Measurements from ENCODE around the gene UNC80.

The UNC80 gene

DNA sequence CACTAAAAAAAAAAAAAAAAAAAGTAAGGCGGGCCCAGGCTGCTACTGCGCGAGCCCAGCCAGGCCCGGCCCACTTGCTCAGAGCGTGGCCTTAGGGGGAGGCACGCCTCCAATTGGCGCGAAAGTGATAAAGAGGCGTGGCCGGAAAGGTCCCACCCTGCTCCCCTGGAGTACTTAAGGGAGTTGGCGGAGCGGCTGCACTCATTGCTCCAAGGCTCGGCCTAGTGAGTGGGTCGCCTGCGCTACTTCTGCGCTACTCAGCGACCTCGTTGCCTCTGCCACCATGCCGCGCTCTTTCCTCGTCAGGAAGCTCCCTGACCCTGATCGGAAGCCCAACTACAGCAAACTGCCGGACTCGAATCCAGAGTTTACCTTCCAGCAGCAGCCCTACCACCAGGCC, 36.9 kb downstream of the UNC80 start:
- H3K27ac ChIP-seq (ENCODE audit: low read length): no peak overlapping the region
- H3K9me3 ChIP-seq (ENCODE audit: control insufficient read depth in 1 of 2, low read length in 2 of 2): peaks cover 0 to 2% of the 10 kb centered on the region in 2 donors

DNA sequence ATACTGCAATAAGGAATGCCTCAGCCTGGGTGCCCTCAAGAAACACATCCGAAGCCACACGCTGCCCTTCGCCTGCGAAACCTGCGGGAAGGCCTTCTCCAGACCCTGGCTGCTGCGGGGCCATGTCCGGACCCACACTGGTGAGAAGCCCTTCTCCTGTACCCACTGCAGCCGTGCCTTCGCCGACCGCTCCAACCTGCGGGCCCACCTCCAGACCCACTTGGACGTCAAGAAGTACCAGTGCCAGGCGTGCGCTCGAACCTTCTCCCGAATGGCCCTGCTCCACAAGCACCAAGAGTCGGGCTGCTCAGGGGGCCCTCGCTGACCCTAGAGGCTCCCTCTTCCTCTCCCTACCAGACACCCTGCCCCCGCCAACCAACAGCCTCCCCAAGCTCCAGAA, 37.6 kb downstream of the UNC80 start:
- peaks cover 0 to 2% of the 10 kb centered on the region in 2 donors for H3K9me3 ChIP-seq (ENCODE audit: control insufficient read depth in 1 of 2, low read length in 2 of 2)
- no peak overlapping the region for H3K27ac ChIP-seq (ENCODE audit: low read length)
- H3K4me3 ChIP-seq (ENCODE audit: low read depth in 1 of 2, low read length in 2 of 2): no peak overlapping the region

More for the DNA sequence above, 36.9 kb downstream of the UNC80 start:
- Histone ChIP-seq H3K4me3 (ENCODE audit: low read depth in 1 of 2, low read length in 2 of 2) (no peak overlapping the region), H3K27me3 (ENCODE audit: low read depth, low read length) (no peaks in the 10 kb centered on the region), H3K4me1 (ENCODE audit: control insufficient read depth in 1 of 2, insufficient read depth in 2 of 2, low read length in 2 of 2) (no peaks in the 10 kb centered on the region), H3K36me3 (ENCODE audit: control insufficient read depth in 1 of 2, insufficient read depth in 2 of 2, low read length in 2 of 2) (no peaks in the 10 kb centered on the region)

DNA sequence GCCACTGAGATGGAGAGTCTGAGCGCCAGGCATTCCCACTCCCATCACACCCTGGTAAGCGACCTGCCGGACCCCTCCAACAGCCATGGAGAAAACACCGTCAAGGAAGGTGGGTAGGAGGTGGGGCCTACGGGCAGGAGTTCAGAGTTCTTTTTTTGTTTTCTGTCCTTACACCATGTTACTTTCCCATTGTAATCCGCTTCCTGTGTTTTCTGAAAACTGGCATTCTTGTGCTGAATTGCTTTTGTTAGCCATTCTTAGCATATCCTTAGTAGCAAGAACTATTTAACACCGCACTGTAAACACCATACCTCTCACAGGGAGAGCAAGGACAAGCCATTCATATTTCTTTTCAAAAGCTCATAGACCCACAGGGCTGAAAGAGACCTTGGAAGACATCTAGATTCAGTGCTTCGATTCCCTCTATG, 46.2 kb downstream of the UNC80 start:
- H3K27me3 ChIP-seq (ENCODE audit: low read depth, low read length): no peaks in the 10 kb centered on the region
- no peaks in the 10 kb centered on the region for H3K36me3 ChIP-seq (ENCODE audit: control insufficient read depth in 1 of 2, insufficient read depth in 2 of 2, low read length in 2 of 2)
- H3K4me1 ChIP-seq (ENCODE audit: control insufficient read depth in 1 of 2, insufficient read depth in 2 of 2, low read length in 2 of 2): no peaks in the 10 kb centered on the region
- H3K9me3 ChIP-seq (ENCODE audit: control insufficient read depth in 1 of 2, low read length in 2 of 2): no peaks in the 10 kb centered on the region
- no peak overlapping the region for H3K27ac ChIP-seq (ENCODE audit: low read length)
- H3K4me3 ChIP-seq (ENCODE audit: low read depth in 1 of 2, low read length in 2 of 2): no peak overlapping the region

More for the DNA sequence above, 37.6 kb downstream of the UNC80 start:
- Histone ChIP-seq H3K27me3 (ENCODE audit: low read depth, low read length) (no peaks in the 10 kb centered on the region), H3K36me3 (ENCODE audit: control insufficient read depth in 1 of 2, insufficient read depth in 2 of 2, low read length in 2 of 2) (no peaks in the 10 kb centered on the region), H3K4me1 (ENCODE audit: control insufficient read depth in 1 of 2, insufficient read depth in 2 of 2, low read length in 2 of 2) (no peaks in the 10 kb centered on the region)

DNA sequence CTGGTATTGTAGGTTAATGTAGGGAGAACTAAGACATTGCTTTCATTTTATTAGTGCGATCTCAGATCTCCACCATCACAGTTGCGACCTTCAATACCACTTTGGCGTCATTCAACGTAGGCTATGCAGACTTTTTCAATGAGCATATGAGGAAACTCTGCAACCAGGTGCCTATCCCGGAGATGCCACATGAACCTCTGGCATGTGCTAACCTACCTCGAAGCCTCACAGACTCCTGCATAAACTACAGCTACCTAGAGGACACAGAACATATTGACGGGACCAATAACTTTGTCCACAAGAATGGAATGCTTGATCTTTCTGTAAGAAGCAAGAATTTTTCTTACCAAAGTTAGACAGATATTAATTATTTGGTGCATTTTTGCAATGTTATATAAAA, 47.3 kb downstream of the UNC80 start:
- H3K9me3 ChIP-seq (ENCODE audit: control insufficient read depth in 1 of 2, low read length in 2 of 2): no peaks in the 10 kb centered on the region
- H3K27me3 ChIP-seq (ENCODE audit: low read depth, low read length): no peaks in the 10 kb centered on the region
- H3K4me1 ChIP-seq (ENCODE audit: control insufficient read depth in 1 of 2, insufficient read depth in 2 of 2, low read length in 2 of 2): no peaks in the 10 kb centered on the region
- no peak overlapping the region for H3K4me3 ChIP-seq (ENCODE audit: low read depth in 1 of 2, low read length in 2 of 2)
- H3K27ac ChIP-seq (ENCODE audit: low read length): no peak overlapping the region
- no peaks in the 10 kb centered on the region for H3K36me3 ChIP-seq (ENCODE audit: control insufficient read depth in 1 of 2, insufficient read depth in 2 of 2, low read length in 2 of 2)

DNA sequence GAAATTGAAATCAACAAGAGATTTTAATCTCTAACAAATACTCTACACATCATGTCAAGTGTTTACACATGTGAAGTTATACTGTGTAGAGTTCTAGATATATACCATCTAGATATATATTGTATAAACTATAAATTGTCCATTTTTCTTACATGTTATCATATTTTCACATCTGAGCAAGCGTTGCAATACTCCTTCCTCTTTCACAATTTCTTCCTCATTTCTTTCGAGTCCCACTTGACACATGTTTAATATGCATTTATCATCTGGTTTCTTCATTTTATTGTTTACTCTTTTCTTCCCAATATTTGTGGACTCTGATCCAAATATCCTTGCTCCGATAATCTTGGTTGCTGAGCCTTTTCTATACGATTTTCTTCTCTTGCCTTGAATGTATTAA, 50.2 kb downstream of the UNC80 start:
- H3K4me3 ChIP-seq (ENCODE audit: low read depth in 1 of 2, low read length in 2 of 2): no peak overlapping the region
- no peaks in the 10 kb centered on the region for H3K36me3 ChIP-seq (ENCODE audit: control insufficient read depth in 1 of 2, insufficient read depth in 2 of 2, low read length in 2 of 2)
- no peaks in the 10 kb centered on the region for H3K4me1 ChIP-seq (ENCODE audit: control insufficient read depth in 1 of 2, insufficient read depth in 2 of 2, low read length in 2 of 2)
- H3K9me3 ChIP-seq (ENCODE audit: control insufficient read depth in 1 of 2, low read length in 2 of 2): no peaks in the 10 kb centered on the region
- H3K27ac ChIP-seq (ENCODE audit: low read length): no peak overlapping the region
- no peaks in the 10 kb centered on the region for H3K27me3 ChIP-seq (ENCODE audit: low read depth, low read length)

DNA sequence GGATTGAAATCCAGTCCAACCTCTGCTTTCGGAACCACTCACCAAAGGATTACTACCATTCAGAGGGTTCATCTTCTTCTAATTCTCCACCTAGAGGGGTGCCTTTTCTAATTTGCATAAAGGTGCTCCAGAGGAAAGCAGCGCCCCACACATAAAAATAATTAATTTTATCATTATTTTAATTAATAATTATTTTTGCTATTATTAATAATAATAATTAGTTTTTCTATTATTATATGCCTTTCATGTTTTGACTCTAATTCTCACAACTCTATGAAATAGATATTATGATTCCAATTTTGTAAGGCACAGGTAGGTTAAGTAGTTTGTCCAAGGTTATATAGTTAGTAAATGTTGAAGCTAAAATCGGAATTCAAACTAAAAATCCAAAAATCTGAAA, 51.9 kb downstream of the UNC80 start:
- Histone ChIP-seq H3K36me3 (ENCODE audit: control insufficient read depth in 1 of 2, insufficient read depth in 2 of 2, low read length in 2 of 2) (no peaks in the 10 kb centered on the region), H3K9me3 (ENCODE audit: control insufficient read depth in 1 of 2, low read length in 2 of 2) (no peaks in the 10 kb centered on the region), H3K27me3 (ENCODE audit: low read depth, low read length) (no peaks in the 10 kb centered on the region), H3K27ac (ENCODE audit: low read length) (no peak overlapping the region), H3K4me3 (ENCODE audit: low read depth in 1 of 2, low read length in 2 of 2) (no peak overlapping the region), H3K4me1 (ENCODE audit: control insufficient read depth in 1 of 2, insufficient read depth in 2 of 2, low read length in 2 of 2) (no peaks in the 10 kb centered on the region)

DNA sequence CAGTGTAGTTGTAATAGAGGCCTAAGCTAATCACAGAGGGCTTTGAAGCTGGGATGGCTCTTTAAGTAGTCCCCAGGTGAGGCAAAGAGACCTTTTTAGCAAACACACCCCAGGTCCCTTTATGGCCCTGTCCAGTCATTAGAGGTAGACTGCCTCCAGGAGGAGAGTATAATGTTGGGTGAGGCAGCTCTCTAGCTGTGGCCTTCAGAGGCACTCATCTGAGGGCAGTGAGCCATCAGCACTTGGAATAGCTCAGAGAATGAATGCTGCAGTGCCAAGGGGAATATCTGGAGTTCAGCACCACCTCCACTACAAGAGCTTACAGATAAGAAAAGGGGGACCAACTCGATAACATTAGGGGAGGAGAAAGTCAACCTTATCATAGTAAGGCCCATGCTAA, 52.8 kb downstream of the UNC80 start:
- H3K36me3 ChIP-seq (ENCODE audit: control insufficient read depth in 1 of 2, insufficient read depth in 2 of 2, low read length in 2 of 2): no peaks in the 10 kb centered on the region
- H3K9me3 ChIP-seq (ENCODE audit: control insufficient read depth in 1 of 2, low read length in 2 of 2): no peaks in the 10 kb centered on the region

DNA sequence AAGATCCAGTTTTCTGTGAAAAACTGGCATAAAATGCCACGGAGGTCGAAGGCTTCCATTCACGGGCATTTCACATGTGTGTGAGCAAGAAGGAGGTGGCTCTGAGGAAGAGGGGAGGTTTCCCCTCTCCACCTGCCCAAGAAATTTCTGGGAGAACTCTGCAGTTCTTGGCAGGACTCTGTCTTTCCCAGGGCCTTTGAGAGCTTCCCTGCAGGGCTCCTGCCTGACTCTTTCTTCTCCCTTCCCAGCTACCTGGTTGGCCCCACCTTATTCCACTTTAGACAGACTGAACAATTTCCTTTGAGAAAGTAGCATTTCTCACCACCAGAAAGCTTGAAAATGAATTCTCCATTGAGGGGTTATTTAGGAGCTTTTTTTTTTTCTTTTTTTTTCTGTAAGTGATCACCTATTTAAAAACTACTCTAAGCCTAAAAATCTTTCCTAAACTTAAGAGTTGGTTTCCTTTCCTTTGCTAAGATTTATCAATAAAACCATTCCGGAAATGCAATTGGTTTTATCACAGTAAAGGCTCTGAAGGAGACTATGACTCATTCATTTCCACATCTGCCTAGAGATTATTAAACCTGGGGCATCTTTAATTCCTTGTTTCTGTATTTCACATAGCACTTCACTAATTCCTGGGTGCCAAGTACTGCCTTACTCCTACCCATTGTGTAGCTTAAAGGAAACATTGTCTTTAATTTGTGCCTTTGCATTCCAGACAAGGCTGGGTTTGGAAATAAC, 59.3 kb downstream of the UNC80 start:
- Histone ChIP-seq H3K4me3 (ENCODE audit: low read depth in 1 of 2, low read length in 2 of 2) (no peak overlapping the region), H3K4me1 (ENCODE audit: control insufficient read depth in 1 of 2, insufficient read depth in 2 of 2, low read length in 2 of 2) (no peaks in the 10 kb centered on the region), H3K9me3 (ENCODE audit: control insufficient read depth in 1 of 2, low read length in 2 of 2) (no peaks in the 10 kb centered on the region), H3K27me3 (ENCODE audit: low read depth, low read length) (no peaks in the 10 kb centered on the region), H3K27ac (ENCODE audit: low read length) (no peak overlapping the region), H3K36me3 (ENCODE audit: control insufficient read depth in 1 of 2, insufficient read depth in 2 of 2, low read length in 2 of 2) (no peaks in the 10 kb centered on the region)

More for the DNA sequence above, 52.8 kb downstream of the UNC80 start:
- H3K27me3 ChIP-seq (ENCODE audit: low read depth, low read length): no peaks in the 10 kb centered on the region
- H3K27ac ChIP-seq (ENCODE audit: low read length): no peak overlapping the region
- no peaks in the 10 kb centered on the region for H3K4me1 ChIP-seq (ENCODE audit: control insufficient read depth in 1 of 2, insufficient read depth in 2 of 2, low read length in 2 of 2)
- no peak overlapping the region for H3K4me3 ChIP-seq (ENCODE audit: low read depth in 1 of 2, low read length in 2 of 2)

DNA sequence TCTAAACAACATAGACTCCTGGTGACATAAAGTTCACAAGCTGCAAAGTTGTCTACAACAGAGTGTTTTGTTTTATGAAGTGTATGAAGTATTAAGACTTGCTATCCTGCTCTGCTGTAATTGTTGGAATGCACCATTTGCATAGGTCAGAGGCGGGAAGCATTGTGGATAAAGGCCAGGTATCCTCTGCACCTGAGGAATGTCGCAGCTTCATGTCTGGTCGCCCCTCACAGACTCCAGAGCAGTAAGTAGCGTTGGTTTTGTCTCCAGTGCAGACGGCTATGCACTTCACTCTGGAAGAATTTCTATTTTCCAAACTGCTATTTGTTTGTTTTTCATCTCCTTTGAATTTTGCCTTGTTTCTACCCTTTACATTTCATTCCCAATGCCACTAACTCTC, 63.1 kb downstream of the UNC80 start:
- Histone ChIP-seq H3K9me3 (ENCODE audit: control insufficient read depth in 1 of 2, low read length in 2 of 2) (no peaks in the 10 kb centered on the region), H3K36me3 (ENCODE audit: control insufficient read depth in 1 of 2, insufficient read depth in 2 of 2, low read length in 2 of 2) (no peaks in the 10 kb centered on the region), H3K27me3 (ENCODE audit: low read depth, low read length) (no peaks in the 10 kb centered on the region), H3K4me1 (ENCODE audit: control insufficient read depth in 1 of 2, insufficient read depth in 2 of 2, low read length in 2 of 2) (no peaks in the 10 kb centered on the region), H3K4me3 (ENCODE audit: low read depth in 1 of 2, low read length in 2 of 2) (no peak overlapping the region), H3K27ac (ENCODE audit: low read length) (no peak overlapping the region)

DNA sequence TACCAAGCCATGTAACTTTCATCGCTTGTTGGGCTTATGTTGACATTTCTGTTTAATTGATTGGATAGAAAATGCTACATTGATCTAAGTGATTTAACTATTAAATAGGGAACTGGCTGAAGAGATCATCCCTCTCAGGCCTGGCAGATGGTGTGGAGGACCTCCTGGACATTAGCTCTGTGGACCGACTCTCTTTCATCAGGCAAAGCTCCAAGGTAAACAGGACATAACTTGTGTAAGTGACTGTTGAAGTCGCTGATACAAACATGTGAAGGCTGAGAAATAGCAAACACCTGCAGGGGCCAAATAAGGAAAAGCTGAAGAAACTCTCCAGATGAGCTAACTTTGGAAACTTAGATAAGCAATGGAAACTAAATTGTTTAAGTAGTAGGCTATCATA, 68.8 kb downstream of the UNC80 start:
- Histone ChIP-seq H3K9me3 (ENCODE audit: control insufficient read depth in 1 of 2, low read length in 2 of 2) (no peaks in the 10 kb centered on the region), H3K36me3 (ENCODE audit: control insufficient read depth in 1 of 2, insufficient read depth in 2 of 2, low read length in 2 of 2) (no peaks in the 10 kb centered on the region), H3K27me3 (ENCODE audit: low read depth, low read length) (no peaks in the 10 kb centered on the region), H3K4me3 (ENCODE audit: low read depth in 1 of 2, low read length in 2 of 2) (no peak overlapping the region), H3K27ac (ENCODE audit: low read length) (no peak overlapping the region), H3K4me1 (ENCODE audit: control insufficient read depth in 1 of 2, insufficient read depth in 2 of 2, low read length in 2 of 2) (no peaks in the 10 kb centered on the region)

DNA sequence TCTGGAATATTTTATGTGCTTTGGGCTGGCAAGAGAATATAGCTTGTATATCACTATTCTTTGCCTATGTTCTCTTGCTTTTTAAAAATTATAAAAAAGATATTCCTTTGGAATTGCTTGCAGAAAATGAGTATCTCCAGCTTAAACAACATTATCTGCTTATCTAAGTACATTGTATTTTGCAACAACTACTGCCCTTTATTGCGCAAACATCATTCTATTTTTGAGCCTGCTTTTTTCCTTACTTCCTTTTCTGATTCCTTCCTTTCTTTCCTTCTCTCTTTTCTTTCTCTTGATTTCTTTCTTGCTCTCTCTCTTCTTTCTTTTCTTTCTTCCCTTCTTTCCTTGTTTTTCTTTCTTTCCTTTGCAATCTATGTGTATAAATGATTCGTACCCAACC, 74.0 kb downstream of the UNC80 start:
- Histone ChIP-seq H3K4me1 (ENCODE audit: control insufficient read depth in 1 of 2, insufficient read depth in 2 of 2, low read length in 2 of 2) (no peaks in the 10 kb centered on the region), H3K36me3 (ENCODE audit: control insufficient read depth in 1 of 2, insufficient read depth in 2 of 2, low read length in 2 of 2) (no peaks in the 10 kb centered on the region), H3K9me3 (ENCODE audit: control insufficient read depth in 1 of 2, low read length in 2 of 2) (no peaks in the 10 kb centered on the region), H3K4me3 (ENCODE audit: low read depth in 1 of 2, low read length in 2 of 2) (no peak overlapping the region), H3K27me3 (ENCODE audit: low read depth, low read length) (no peaks in the 10 kb centered on the region), H3K27ac (ENCODE audit: low read length) (no peak overlapping the region)

DNA sequence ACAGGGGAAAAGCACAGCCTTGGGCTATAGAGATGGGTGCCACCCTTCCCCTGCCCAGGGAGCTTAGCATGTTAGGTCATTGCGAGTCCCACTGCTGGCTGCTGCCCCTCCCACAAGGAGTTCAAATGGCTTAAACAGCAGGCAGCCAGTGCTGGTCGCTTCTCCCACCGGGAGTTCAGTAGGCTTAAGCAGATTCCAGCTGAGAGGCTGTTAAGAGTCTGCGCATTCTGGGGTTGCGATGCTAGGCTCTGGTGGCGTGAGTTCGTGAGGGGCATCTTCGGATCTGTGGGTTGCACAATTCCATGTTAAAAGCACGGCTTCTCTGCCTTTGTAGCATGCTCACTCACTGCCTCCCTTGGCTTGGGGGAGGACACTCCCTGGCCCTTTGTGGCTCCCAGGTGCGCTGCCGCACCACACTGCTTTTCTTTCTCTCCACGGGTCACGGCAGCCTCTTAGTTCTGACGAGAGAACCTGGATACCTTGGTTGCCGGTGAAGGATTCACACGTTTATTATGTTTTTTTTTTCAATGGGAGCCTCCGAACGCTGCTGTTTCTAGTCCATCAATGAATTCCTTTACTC, 93.2 kb downstream of the UNC80 start:
- Histone ChIP-seq H3K9me3 (ENCODE audit: control insufficient read depth in 1 of 2, low read length in 2 of 2) (no peaks in the 10 kb centered on the region), H3K4me3 (ENCODE audit: low read depth in 1 of 2, low read length in 2 of 2) (no peak overlapping the region), H3K27me3 (ENCODE audit: low read depth, low read length) (no peaks in the 10 kb centered on the region), H3K27ac (ENCODE audit: low read length) (no peak overlapping the region), H3K4me1 (ENCODE audit: control insufficient read depth in 1 of 2, insufficient read depth in 2 of 2, low read length in 2 of 2) (no peaks in the 10 kb centered on the region), H3K36me3 (ENCODE audit: control insufficient read depth in 1 of 2, insufficient read depth in 2 of 2, low read length in 2 of 2) (no peaks in the 10 kb centered on the region)
